Mucosa of rectum (tissue), 2 donors: ENCODE data around the gene NPAS3.
A peak's percentile ranks its signal among the peaks of the same experiment; 100 is the strongest.

Experiments
- H3K27ac ChIP-seq, 2 donors: one replicate each; pipeline ENCODE4 v1.7.0; 2013; ENCODE audit warnings: inconsistent platforms in 2 of 2, low read depth in 2 of 2, low read length in 2 of 2
- H3K27me3 ChIP-seq, 2 donors: one replicate each; pipeline ENCODE4 v1.7.0; 2013; ENCODE audit warnings: low read length in 2 of 2; ENCODE audit not compliant: control insufficient read depth in 2 of 2, insufficient read depth in 2 of 2
- H3K36me3 ChIP-seq, 2 donors: one replicate each; pipeline ENCODE4 v1.7.0; 2013; ENCODE audit warnings: low read length in 2 of 2; ENCODE audit not compliant: control insufficient read depth in 2 of 2, insufficient read depth in 2 of 2
- H3K4me1 ChIP-seq, 2 donors: one replicate each; pipeline ENCODE4 v1.7.0; 2013; ENCODE audit warnings: low read length in 2 of 2, mild to moderate bottlenecking in 1 of 2; ENCODE audit not compliant: control insufficient read depth in 2 of 2, insufficient read depth in 2 of 2
- H3K4me3 ChIP-seq, 2 donors: one replicate each; pipeline ENCODE4 v1.7.0; 2013; ENCODE audit warnings: low read length in 2 of 2
- H3K9ac ChIP-seq, 2 donors: one replicate each; pipeline ENCODE4 v1.7.0; 2013; ENCODE audit warnings: low read length in 2 of 2, low read depth in 1 of 2, mild to moderate bottlenecking in 1 of 2
- H3K9me3 ChIP-seq, 2 donors: one replicate each; pipeline ENCODE4 v1.7.0; 2013; ENCODE audit warnings: low read length in 2 of 2; ENCODE audit not compliant: control insufficient read depth in 2 of 2
- donor health status: healthy.
- donor health status: Normal muscosa, but diverticular disease.

Gene NPAS3

GRCh38 chr14:33010495-33010894 lies 71.8 kb downstream of the NPAS3 start:
- Histone ChIP-seq H3K4me3 (no peak overlapping the region), H3K36me3 (no peaks in the 10 kb centered on the region), H3K27ac (no peak overlapping the region), H3K4me1 (no peaks in the 10 kb centered on the region), H3K27me3 (no peaks in the 10 kb centered on the region), H3K9me3 (no peaks in the 10 kb centered on the region), H3K9ac (no peak overlapping the region)

DNA sequence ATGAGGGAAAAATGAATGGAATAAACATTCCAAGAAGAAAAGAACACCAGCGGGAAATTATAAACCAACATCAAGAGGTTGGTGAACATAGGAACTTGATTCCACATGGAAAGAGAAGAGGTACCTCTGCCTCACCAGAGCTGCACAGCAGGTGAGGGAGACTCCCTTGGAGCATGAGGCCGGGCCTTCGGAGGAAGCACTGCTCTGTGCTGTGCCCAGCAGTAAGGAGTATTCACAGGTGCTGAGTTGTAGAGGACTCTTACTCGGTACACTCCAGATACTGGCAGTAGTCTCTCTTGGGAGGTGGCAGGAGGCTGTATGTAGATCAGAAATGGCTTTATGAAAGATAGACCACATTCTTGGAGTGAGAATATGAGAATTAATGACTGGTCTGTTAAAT lies 76.0 kb downstream of the NPAS3 start:
- Histone ChIP-seq H3K9ac (no peak overlapping the region), H3K36me3 (no peaks in the 10 kb centered on the region), H3K9me3 (no peaks in the 10 kb centered on the region), H3K4me1 (no peaks in the 10 kb centered on the region), H3K27ac (no peak overlapping the region), H3K27me3 (no peaks in the 10 kb centered on the region), H3K4me3 (no peak overlapping the region)

GRCh38 chr14:33016613-33017012 lies 77.9 kb downstream of the NPAS3 start:
- Histone ChIP-seq H3K36me3 (no peaks in the 10 kb centered on the region), H3K9ac (no peak overlapping the region), H3K9me3 (no peaks in the 10 kb centered on the region), H3K27ac (no peak overlapping the region), H3K4me3 (no peak overlapping the region), H3K27me3 (no peaks in the 10 kb centered on the region), H3K4me1 (no peaks in the 10 kb centered on the region)

DNA sequence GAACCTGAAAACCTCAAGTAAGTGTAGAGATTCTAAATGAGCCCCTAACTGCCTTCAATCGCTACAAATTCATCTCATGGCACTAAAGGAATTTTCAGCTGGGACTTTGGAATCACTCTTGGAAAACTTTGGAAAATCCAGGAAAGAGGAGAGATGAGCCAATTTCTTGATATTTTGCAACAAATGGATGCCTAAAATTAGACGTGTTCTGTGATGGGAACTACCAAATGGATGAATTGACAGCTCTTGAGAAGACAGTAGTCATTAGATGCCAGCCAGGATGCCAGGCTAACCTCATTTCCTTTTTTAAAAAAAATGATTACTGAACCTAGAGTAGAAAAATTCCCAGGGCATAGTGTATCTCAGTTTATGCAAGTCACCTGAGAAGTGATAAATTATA lies 78.3 kb downstream of the NPAS3 start:
- H3K4me3 ChIP-seq = no peak overlapping the region
- no peaks in the 10 kb centered on the region for H3K27me3 ChIP-seq
- no peaks in the 10 kb centered on the region for H3K36me3 ChIP-seq
- no peaks in the 10 kb centered on the region for H3K4me1 ChIP-seq
- H3K9ac ChIP-seq = no peak overlapping the region
- no peaks in the 10 kb centered on the region for H3K9me3 ChIP-seq
- no peak overlapping the region for H3K27ac ChIP-seq

DNA sequence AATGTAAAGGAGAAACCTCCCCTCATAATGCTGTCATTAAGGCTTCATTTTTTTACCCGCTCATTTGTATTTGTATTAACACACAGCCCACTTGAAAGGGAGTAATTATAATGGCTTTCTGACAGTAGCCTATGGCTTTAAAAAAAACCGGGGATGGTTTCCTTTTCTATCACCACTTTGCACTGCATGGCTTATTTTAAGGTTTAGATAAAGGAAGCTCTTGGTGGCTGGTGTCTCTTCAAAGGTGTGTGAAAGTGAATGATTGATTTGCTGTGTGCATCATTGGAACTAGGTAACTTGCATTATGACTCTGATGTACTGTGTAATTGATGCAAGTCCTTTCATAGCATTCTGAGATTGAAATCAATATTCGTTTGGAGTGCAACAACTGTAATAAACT lies 80.7 kb downstream of the NPAS3 start:
- H3K9me3 ChIP-seq = no peaks in the 10 kb centered on the region
- no peak overlapping the region for H3K4me3 ChIP-seq
- H3K9ac ChIP-seq = no peak overlapping the region
- H3K36me3 ChIP-seq = no peaks in the 10 kb centered on the region
- no peaks in the 10 kb centered on the region for H3K27me3 ChIP-seq
- no peaks in the 10 kb centered on the region for H3K4me1 ChIP-seq
- H3K27ac ChIP-seq = no peak overlapping the region

DNA sequence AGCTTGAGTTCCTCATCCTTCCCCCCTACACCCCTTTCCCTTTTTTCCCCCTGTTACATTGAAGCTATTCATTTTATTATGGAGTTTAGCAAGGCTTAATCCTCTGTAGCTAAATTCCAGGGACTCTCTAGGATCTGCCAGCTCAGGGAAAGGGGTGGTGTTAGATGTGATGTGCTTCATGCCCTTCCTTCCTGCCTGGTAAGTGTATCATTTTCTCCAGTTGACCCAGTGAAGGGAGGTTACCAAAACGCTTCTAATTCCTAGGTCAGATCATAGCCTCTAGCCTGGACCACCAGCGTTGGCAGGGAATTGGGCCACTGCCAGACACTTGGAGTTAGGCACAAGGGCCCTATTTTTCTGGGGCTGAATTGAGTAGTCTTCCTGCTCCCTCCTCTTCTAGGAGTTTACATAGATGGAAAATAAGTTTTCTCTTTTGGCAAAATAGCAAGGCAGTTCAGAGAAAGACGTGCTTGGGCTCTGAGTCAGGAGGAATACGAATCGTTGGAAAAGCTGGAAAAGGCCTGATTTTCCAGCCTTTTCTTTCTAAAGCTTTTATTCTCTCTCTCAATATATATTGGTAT lies 88.3 kb downstream of the NPAS3 start:
- H3K9ac ChIP-seq = no peak overlapping the region
- H3K27ac ChIP-seq = peak overlapping the region in 1 of 2 donors; percentile 6
- no peaks in the 10 kb centered on the region for H3K36me3 ChIP-seq
- H3K4me1 ChIP-seq = no peaks in the 10 kb centered on the region
- H3K4me3 ChIP-seq = no peak overlapping the region
- no peaks in the 10 kb centered on the region for H3K9me3 ChIP-seq
- H3K27me3 ChIP-seq = no peaks in the 10 kb centered on the region

DNA sequence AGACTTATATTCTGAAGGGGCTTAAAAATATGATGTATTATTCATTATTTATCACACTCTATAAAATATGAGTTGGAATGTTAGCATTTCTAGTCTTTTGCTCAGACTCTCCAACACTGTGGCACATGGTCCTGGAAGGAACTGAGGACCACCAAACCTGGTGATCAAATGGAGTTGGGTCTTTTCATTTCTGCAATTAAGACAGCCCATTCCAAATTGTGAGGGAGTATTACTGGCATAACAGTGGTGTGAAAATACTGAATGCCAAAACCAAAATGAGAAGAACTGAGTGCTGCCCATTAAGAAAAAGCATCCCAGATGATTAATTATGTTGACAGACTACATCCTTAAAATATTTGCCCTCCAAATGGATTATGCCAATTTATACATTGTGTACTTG lies 90.8 kb downstream of the NPAS3 start:
- Histone ChIP-seq H3K9me3 (no peaks in the 10 kb centered on the region), H3K9ac (no peak overlapping the region), H3K27ac (no peak overlapping the region), H3K4me1 (no peaks in the 10 kb centered on the region), H3K36me3 (no peaks in the 10 kb centered on the region), H3K4me3 (no peak overlapping the region), H3K27me3 (no peaks in the 10 kb centered on the region)

DNA sequence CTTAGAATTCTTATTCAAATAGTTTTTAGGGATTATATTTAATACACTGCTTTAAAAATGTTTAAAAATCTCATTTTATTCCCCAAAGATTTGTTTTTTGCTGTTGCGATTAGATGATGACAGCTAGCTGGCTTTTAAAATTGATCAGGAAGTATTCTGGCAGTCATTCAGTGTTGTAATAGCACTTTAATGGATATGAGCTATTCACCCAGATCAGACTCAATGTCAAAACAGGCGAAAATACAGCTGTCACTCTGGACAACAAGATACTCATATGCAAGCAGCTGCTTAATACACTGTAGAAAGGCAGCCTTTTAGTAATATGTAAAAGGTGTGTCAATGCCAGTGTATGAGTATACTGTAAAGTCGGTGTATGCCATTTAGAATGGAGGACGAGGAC lies 91.7 kb downstream of the NPAS3 start:
- H3K36me3 ChIP-seq = no peaks in the 10 kb centered on the region
- H3K4me3 ChIP-seq = no peak overlapping the region
- H3K9me3 ChIP-seq = no peaks in the 10 kb centered on the region
- H3K4me1 ChIP-seq = no peaks in the 10 kb centered on the region
- no peak overlapping the region for H3K27ac ChIP-seq
- no peaks in the 10 kb centered on the region for H3K27me3 ChIP-seq
- no peak overlapping the region for H3K9ac ChIP-seq

GRCh38 chr14:33035416-33036194 lies 96.9 kb downstream of the NPAS3 start:
- H3K9ac ChIP-seq = no peak overlapping the region
- H3K27ac ChIP-seq = no peak overlapping the region
- no peaks in the 10 kb centered on the region for H3K4me1 ChIP-seq
- H3K9me3 ChIP-seq = no peaks in the 10 kb centered on the region
- no peak overlapping the region for H3K4me3 ChIP-seq
- H3K36me3 ChIP-seq = no peaks in the 10 kb centered on the region
- H3K27me3 ChIP-seq = no peaks in the 10 kb centered on the region

DNA sequence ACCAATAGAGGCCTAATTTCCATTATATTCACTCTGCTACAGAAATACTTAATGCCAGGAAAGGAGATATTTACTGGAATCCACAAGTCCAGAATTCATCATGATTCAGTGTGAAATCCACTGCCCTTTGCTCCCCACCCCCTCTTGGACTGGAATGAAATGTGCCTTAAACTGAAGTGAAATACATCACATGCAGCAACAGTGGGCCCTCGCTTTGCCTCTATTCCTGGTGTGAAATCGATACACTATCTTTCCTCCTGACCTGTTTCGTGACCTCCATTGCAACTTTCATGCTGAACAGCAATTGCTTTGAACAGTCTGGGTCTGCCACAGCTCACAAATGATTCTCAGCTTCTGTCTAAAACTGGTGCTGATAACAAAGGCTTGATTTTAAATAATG lies 100.6 kb downstream of the NPAS3 start:
- no peak overlapping the region for H3K27ac ChIP-seq
- H3K9me3 ChIP-seq = peaks cover 0 to 4% of the 10 kb centered on the region in 2 donors
- H3K4me1 ChIP-seq = no peaks in the 10 kb centered on the region
- H3K36me3 ChIP-seq = no peaks in the 10 kb centered on the region
- no peak overlapping the region for H3K9ac ChIP-seq
- H3K4me3 ChIP-seq = no peak overlapping the region
- H3K27me3 ChIP-seq = no peaks in the 10 kb centered on the region
